ENCODE measurements around the gene SLC37A2.

SLC37A2 gene

DNA sequence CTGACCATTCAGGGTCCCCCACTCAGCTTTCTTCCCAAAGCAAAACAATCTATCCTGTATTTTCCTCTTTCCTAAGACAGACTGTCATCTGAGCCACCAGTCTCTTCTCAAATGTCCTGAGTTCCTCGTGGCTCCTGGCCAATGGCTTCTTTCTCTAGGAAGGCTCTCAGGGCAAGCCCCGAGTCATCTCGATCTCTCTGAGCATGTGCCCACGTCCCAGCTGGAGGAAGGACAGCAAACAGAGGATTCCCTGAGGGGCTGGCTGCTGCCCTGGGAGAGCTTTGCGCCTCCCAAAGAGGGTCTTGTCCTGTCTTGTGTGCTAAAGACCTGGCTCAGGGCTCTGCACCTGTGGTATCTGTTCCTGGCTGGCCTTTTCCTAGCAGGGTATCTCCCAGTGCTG lies 8.3 kb downstream of the SLC37A2 start:
- no peak for DNase-seq (ENCODE audit: low read depth)

DNA sequence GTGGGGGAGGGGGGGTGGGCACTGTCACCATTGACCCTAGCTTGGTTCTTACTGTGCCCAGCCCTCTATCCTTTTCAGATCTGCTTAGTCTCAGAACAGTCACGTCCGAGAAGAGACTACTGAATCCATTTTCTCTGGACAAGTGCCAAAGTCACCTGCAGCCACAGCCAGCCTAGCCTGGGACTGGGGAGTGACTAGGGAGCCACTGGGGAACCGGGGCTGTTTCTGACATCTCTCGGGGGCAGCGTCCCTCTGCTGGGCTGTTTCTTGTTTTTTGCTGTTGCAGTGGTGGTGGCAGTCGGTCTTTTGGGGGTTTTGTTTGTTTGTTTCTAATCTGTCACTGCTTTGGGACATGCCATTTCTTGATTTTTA lies 8.7 kb downstream of the SLC37A2 start:
- DNase-seq (ENCODE audit: low read depth): no peak

DNA sequence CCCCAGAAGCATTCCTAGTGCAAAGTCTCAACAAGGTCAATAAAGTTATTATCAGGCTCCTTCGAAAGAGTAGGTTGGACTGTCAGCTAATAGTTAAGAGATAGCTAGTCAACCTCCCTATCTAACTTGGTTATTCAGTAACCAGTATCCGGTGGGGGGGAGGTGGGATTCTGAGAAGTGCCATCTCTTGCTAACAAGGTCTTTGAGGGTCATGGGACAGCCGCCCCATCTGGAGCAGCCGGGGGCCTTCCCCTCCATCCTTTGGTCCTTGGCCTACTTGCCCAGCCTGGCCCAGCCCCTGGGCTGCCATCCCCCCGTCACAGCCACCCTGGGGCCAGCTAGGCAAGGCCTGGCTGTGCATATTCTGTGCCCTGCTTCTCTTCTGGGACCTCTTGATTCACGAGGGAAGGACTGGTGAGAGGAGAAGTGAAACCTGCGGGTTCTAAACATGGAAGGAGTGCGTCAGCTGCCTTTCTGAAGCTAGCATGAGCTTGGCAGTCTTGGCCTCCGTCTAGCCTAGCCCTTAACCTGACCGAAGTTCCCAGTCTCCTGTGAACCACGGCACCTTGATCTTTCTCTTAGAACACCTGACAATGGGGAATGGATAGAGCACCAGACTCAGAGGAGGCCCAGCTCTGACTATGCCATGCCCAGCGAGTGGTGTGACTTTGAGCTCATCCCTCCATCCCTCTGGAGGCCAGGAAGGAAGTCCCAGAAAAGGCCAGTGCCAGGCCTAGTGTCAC lies 9.3 kb downstream of the SLC37A2 start:
- DNase-seq (ENCODE audit: low read depth): no peak

DNA sequence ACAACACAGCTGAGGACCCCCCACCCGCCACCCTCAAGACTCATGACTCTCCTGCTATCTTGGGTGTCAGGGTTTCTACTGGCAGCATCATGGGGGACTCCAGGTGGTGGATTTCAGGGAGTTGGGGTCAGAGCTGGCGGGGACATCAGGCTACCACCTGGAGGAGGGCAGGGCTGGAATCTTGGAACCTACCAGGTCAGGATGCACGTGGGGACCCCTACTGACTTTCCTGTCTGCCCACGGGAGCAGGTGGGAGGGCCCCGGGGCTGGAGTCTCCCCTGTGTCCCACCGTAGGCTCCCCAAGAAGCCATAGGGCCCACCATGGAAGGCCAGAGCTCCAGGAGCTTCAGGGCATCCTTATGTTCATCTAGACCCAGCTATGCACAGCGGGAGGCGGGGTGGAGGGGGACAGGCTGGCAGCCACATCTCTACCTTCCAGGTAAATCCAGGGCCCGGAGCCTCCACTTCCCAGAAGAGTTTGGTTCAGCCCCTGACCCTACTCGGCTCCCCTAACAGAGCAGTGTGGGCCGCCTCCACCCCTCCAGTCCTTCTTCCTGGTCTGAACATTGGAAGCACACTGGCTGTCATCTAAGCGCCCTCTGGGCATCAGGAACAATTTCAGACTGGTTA lies 10.0 kb downstream of the SLC37A2 start:
- no peak for DNase-seq (ENCODE audit: low read depth)

DNA sequence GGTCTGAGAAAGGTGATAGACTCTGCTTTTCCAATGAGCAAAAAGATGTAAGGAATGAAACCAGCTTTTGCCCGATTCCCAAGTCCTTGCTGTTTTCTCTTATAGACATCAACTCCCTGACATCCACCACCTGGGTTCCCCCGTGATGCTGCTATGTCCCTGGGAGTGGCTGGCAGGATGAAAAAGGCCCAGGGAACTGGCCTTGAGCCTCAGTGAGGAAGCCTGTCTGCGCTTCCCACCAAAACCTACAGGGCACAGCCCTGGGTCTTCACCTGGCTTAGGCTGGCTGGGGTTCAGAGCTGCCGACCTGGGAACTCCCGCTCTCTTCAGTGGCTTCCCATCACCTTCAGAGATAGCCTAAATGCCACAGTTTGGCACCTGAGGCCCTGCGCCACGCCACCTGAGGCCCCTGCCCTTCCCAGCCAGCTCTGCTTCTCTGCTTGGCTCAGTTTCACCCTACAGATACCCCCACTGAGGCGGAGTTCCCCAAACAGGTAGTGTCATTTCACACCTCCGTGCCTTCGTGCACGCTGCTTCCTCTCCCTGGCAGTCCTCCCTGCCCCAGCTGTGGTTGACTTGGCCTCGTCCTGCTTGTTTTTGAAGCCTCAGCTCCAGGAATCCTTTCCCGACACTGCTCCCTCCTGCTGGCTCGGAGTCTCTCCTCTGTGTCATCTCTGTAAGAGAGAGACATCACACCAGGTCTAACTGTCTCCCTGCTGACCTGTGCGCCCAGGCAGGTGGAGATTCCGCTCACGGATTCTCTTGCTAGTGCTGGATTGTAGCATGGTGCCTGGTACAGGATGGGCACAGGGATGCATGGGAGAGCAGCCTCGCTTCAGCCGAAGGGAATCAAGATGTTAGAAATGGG lies 10.7 kb downstream of the SLC37A2 start:
- DNase-seq (ENCODE audit: low read depth): no peak

DNA sequence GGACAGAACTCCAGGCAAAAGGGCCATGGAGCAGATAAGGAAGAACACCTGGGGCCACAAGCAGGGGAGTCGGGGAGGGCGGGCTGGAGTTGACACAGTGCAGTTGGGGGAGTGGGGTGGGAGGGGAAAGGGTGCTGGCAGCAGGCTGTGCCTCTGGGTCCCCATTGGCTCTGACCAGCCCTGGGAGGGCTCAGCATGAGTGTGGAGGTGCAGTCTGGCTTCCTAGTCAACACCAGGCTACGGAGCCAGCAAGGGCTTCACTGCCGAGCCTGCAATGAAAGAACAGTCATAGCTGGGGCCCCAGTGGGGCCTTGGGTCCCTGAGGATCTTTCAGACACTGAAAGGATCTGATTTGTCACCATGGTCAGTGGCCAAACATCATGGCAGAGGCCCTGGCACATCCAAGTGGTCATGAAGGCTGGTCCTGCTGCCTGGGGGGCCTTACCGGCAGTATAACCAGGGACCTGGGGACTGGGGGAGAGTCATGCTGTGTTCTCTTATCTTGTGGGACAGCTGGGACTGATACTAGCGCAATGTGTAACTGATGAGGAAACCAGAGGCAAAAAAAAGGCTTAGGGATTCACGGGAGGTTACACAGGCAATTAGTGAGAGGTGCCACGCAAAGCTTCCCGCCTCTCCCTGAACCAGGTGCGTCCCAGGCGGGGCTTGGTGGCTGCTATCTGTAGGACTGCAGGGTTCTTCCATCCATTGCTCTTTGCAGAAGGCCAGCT lies 11.6 kb downstream of the SLC37A2 start:
- DNase-seq (ENCODE audit: low read depth): no peak

DNA sequence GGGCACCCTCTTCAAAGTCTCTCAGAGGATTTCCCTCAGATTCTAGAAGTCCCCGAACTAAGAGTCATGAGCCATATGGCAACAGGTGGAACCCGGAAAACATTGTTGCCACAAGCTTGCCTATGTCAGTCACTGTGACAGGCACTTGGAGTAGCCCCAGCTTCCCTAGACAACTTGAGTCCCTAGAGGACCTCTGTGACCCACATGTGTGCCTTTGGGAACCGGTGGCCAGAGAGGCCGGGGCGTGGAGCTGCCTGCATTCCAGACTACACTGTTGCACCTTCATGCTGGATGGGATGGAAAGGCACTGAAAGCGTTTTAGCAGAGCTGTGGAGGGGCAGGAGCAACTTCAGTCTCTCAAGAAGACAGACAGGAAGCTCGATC lies 12.1 kb downstream of the SLC37A2 start:
- DNase-seq (ENCODE audit: low read depth): no peak

DNA sequence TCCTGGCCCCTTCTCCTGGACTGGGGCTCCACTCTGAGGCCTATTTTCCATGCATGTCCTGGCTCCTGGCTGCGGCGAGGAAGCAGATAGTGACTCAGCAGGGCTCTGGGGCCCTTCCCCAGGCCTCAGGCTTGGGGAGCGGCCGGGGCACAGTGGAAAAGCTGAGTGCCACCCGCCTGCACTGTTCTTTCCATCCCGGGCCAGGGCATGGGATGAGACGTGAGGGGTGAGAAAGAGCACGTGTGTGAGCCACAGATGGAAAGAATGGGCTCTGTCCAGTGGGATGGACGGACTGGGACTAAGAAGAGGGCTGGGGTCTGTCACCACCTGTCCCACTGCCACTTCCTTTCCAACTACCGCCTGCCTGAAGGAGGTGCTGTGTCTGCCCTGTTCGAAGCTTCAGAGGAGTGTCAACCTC lies 12.8 kb downstream of the SLC37A2 start:
- DNase-seq (ENCODE audit: low read depth): no peak

DNA sequence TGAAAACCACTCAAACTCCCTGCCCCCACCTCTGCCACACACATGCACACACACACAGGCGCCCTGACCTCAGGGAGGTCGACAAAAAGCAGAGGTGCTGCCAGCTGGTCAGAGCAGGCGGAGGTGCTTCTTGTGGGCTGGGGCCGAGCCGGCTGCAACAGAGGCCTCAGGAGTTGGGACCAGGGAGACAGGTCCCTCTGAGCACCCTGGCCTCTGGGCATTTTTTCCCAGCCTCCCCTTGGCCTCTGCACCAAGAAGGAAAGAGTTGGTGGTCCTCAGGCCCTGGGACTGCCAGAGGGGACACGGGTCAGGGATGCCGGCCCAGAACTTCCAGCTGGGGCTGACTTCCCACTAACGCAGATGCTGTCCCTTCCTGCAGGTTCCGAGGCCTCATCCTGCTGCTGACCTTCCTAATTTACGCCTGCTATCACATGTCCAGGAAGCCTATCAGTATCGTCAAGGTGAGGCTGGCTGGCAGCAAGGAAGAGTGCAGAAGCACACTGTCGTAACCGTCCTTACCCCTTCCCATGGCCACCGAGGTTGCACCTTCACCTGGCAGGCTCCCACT lies 13.4 kb downstream of the SLC37A2 start:
- DNase-seq (ENCODE audit: low read depth): no peak

DNA sequence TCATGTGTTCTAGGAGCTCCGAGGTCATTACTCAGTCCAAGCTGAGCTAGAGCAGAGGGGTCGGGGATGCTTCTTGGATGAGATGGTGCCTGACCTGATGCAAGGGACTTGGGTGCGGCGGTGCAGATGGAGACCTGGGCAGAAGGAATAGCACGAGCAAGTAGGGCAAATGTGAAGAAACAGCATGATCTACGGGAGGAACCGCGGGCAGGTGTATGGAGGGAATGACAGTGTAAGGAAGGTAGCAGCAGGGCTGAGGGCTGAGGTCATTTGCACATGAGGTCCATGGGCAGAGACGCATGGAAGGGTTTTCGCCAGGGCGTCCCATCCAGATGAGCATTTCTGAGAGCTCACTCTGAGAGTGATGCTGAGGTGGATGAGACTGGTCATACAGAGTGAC lies 14.9 kb downstream of the SLC37A2 start:
- no peak for DNase-seq (ENCODE audit: low read depth)

DNA sequence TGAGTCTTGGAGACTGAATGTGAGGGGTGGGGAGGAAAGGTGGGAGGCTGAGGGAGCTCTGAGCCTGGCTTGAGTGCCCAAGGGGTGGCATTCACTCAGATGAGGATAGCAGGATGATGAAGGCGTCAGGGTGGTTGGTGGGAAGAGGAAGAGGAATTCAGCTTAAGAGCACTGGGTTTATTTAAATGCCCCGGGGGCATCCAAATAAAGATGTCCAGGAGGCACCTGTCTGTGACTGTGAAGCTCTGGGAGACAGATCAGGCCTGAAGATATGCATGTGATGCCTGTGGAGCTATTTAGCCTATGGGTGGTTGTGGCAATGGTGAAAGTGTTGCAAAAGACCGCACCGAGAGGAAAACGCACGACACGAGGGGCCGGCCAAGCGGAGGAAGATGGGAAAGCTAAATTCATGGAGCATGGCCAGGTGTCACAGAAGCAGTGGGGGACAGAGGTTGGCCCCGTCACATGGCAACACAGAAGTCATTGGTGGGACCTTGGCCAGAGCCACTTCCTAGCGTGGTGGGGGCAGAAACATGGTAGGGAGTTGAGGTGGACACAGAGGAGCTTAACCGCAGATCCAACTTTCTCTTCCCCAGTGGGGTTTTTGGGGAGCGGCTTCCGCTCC lies 15.5 kb downstream of the SLC37A2 start:
- DNase-seq (ENCODE audit: low read depth): no peak

DNA sequence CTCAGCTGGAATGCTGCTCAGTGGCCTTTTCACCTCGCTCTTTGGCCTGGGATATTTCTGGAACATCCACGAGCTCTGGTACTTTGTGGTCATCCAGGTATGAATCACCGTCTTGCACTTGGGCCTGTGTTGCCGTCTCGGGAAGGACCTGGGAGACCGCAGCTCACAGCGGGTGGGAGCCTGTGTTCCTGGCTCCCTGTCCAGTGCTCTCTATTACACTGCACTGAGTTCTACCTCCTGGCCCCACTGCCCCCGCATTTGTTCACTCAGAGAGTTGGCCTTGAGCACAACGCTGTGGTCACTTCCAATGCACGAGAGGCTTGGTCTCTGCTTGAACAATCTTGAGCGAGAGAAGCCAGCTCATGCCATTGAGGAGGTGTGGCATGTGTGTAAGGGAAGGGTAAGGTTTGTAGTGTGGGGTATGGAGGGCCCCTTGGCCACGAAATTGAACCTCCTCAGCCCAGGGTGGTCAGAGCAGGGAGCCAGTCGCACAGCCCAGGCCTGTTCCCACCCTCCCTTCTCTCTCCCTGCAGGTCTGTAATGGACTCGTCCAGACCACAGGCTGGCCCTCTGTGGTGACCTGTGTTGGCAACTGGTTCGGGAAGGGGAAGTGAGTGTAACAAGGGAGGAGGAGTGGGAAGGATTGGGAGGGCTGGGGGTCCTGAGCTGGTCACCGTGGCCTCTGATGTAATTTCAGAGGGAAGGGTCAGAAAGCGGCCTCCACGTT lies 16.2 kb downstream of the SLC37A2 start:
- peak; percentile 14 for DNase-seq (ENCODE audit: low read depth)

DNA sequence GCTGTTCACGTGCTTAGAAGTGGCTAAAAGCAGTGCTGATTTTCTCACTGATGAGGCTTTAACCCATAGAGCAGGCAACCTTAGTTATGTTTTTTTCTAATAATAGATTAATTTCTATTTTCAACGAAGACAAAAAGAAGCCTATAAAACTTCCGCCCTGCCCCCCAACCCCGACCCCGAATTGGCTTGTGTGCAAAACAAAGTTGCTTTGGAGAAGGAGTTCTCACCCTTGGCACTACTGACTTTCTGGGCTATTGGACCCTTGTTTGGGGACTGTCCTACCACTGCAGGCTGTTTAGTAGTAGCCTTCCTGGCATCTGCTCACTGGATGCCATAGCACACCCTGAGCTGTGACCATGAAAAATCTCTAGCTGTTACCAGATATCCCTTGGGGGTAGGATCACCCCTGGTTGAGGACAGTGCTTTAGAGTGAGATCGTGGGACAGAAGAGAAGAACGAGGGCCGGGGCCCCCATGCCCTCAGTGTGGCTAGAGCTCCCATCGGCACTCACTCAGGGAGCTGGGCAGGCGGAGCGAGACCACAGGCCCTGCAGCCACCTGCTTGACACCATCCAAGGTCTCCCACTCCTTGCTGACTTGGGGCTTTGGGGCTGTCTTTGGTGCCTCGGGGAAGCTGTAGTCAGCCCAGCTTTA lies 16.9 kb downstream of the SLC37A2 start:
- no peak for DNase-seq (ENCODE audit: low read depth)

DNA sequence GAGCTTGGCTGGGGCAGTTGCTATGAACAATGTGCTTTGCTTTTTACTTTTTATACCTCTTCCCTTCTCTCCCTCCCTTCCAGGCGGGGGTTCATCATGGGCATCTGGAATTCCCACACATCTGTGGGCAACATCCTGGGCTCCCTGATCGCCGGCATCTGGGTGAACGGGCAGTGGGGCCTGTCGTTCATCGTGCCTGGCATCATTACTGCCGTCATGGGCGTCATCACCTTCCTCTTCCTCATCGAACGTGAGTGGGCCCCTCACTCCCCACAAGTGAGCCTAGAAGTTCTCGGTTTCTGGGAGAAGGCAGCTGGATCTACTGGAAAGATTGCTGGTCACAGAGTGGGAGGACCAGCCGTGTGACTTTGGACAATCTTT lies 17.4 kb downstream of the SLC37A2 start:
- no peak for DNase-seq (ENCODE audit: low read depth)

DNA sequence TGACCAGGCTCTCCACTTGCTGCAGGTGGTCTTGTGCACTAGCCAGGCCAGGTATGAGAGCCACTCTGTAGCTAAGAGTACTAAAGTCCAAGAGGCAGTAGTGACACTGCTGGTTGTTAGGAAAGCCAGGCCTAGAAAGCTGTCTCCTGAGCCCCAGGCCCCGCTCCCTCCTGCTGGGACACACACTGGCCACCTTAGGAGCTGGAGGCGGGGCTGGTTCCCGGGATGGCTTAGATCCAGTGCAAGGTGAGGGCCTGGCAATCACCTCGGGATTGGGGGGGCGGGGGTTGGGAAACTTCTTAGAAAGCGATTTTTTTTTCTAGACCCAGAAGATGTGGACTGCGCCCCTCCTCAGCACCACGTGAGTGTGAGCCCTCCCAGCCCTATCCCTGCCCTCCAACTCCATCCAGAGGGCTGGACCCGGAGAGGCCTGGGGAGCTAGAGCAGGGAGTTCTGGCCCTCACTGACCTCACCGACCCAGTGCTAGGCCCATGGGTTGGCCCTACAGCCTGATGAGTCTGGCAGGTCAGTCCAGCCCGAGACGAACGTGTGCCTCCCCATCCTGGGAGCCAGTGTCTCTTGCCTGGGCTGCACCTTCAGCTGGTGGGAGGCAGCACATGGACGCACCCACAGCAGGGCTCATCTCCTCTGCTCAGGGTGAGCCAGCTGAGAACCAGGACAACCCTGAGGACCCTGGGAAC lies 18.1 kb downstream of the SLC37A2 start:
- no peak for DNase-seq (ENCODE audit: low read depth)

DNA sequence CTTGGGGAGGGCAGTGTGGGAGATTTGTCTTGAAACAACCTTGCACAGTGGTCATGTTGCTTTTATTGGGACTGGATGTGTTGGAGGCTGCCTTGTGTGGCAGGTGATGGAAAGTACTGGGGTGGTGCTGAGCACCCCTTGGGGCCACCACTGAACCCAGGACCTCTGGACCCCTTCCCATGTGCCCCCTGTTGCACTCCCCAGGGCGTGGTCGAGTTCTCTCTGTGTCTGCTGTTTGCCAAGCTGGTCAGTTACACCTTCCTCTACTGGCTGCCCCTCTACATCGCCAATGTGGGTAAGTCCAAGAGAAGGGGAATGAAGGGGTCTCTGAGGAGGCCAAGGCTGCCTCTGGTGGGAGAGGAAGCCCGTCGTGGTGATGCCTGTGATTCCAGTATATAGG lies 18.9 kb downstream of the SLC37A2 start:
- DNase-seq (ENCODE audit: low read depth): no peak

DNA sequence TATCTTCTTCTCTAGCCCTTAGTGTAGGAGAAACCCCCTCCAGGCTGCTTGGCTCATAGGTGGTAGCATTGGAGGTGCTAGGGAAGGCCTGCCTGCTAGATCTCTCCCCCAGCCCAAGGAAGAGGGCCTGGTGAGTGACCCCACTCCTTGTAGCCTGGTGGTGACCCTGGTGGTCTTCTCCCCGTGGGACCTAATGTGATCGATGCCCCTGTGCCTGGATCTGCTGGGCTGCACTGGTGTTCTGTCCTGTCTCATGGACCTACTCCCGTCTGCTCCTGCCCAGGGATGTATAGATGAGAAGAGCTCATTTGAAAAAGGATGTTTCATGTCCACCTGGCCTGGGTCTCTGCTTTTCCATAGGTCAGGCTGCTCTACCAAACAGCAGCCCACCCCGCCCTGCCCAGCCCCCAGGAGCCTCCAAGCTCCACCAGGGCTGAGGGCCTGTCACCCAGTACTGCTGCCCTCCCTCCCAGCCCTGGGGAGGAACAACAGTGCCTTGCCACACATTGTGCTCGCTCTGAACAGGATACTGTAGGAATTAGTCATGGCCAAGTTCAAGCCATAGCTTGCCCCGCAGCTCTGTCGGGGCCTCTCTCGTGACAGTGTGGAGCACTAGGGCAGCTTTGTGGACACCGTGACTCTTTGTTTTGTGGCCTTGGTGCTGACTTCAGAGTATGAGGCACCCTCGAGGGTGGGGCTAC lies 19.7 kb downstream of the SLC37A2 start:
- no peak for DNase-seq (ENCODE audit: low read depth)

DNA sequence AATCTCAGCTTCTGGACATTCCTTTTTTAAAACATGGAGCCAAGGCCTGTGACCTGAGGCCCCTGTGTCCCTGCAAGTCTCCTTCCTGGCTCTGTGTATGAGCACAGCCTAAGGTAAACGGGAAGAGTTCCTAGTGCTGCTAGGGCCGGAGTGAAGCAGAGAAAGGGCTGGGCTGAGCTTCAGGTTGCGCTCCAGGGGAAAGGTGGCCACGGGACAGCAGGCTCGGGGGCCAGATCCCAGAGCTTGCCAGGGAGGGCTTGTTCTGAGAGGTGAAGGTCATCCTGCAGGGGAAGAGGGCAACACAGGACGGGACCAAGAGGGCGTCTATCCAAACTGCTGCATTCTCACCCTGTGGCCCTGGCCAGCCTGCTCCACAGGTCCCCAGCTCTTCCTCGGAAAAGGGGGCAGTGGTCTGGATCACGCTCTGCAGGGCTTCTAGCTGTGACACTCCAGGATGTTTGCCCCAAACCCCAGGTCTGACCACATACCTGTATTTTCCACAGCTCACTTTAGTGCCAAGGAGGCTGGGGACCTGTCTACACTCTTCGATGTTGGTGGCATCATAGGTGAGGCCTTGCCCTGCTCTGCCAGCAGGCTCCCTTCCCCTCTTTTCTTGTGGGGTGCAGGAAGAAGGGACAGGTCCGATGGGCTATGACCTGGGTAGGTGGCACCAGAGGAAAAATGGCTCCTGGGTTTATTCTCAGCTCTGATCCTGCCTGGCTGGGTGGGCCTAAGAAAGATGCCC lies 20.4 kb downstream of the SLC37A2 start:
- DNase-seq (ENCODE audit: low read depth): no peak

DNA sequence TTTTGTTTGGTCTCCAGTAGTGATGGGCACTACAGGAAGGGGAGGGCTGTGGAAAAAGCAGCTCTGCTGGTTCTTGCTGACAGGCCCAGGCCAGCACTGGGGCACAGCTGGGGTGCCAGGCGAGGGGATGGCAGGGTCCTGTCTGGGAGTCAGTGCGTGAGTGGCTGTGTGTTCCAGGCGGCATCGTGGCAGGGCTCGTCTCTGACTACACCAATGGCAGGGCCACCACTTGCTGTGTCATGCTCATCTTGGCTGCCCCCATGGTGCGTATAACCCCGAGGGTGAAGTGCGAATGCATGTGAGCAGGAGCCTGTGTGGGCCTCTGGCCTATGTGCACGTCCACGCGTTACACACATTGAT lies 20.9 kb downstream of the SLC37A2 start:
- no peak for DNase-seq (ENCODE audit: low read depth)
